HepG2 (cell line): Measurements from ENCODE around the gene PCOLCE2. TPM values are rescaled to one million over a fixed set of nuclear protein-coding genes. Genes with fewer than 3 reads are reported as not detected.
A peak's percentile ranks its signal among the peaks of the same experiment; 100 is the strongest.

Experiments used
- FIP1L1 ChIP-seq: fragments of 200-400 bp; formaldehyde crosslinking; IDR thresholded peaks from 2 replicates; pipeline ENCODE4 v1.6.1; 2018; ENCODE audit warnings: low read depth, mild to moderate bottlenecking, low read length, moderate library complexity, borderline replicate concordance; ENCODE audit not compliant: insufficient read depth
- FOXA1 ChIP-seq, 2 experiments: fragments of 450-650 bp in 1 of 2; sonication (generic) in 1 of 2; formaldehyde crosslinking in 1 of 2; IDR thresholded peaks; 2 replicates each; pipeline versions ENCODE4 v1.4.0 to v1.6.1; 2016 to 2020; ENCODE audit warnings: missing genetic modification reagents in 1 of 2
- HOXA7 ChIP-seq: sonication (generic); formaldehyde crosslinking; IDR thresholded peaks from 2 replicates; pipeline ENCODE4 v1.8.1; 2022; ENCODE audit warnings: mild to moderate bottlenecking, missing genetic modification reagents, moderate library complexity
- NCOA5 ChIP-seq: sonication (generic); formaldehyde crosslinking; IDR thresholded peaks from 2 replicates; pipeline ENCODE4 v1.4.0; 2020; ENCODE audit warnings: missing genetic modification reagents
- NRL ChIP-seq: sonication (generic); formaldehyde crosslinking; IDR thresholded peaks from 2 replicates; pipeline ENCODE4 v1.5.0; 2020; ENCODE audit warnings: missing genetic modification reagents, mild to moderate bottlenecking, moderate library complexity, borderline replicate concordance
- PHF21A ChIP-seq: sonication (generic); formaldehyde crosslinking; IDR thresholded peaks from 2 replicates; pipeline ENCODE4 v1.5.0; 2020; ENCODE audit warnings: mild to moderate bottlenecking, missing genetic modification reagents
- RAD51 ChIP-seq: fragments of 450-650 bp; IDR thresholded peaks from 2 replicates; pipeline ENCODE4 v1.6.1; 2016; ENCODE audit warnings: borderline replicate concordance
- SRF ChIP-seq: IDR thresholded peaks from 2 replicates; pipeline ENCODE4 v1.6.1; 2011; ENCODE audit warnings: mild to moderate bottlenecking, low read depth, low read length, moderate library complexity
- STAG1 ChIP-seq: sonication (generic); formaldehyde crosslinking; IDR thresholded peaks from 2 replicates; pipeline ENCODE4 v1.4.0; 2020; ENCODE audit warnings: missing genetic modification reagents
- TSC22D2 ChIP-seq: sonication (generic); formaldehyde crosslinking; IDR thresholded peaks from 2 replicates; pipeline ENCODE4 v1.5.1; 2020; ENCODE audit warnings: missing genetic modification reagents, mild to moderate bottlenecking, borderline replicate concordance
- ZBTB1 ChIP-seq: sonication (generic); formaldehyde crosslinking; IDR thresholded peaks from 2 replicates; pipeline ENCODE4 v1.4.0; 2020; ENCODE audit warnings: missing genetic modification reagents, borderline replicate concordance
- ZNF143 ChIP-seq: sonication (generic); formaldehyde crosslinking; IDR thresholded peaks from 2 replicates; pipeline ENCODE4 v1.4.0; 2020; ENCODE audit warnings: missing genetic modification reagents
- ZNF253 ChIP-seq: sonication (generic); formaldehyde crosslinking; IDR thresholded peaks from 2 replicates; pipeline ENCODE4 v1.8.0; 2022; ENCODE audit warnings: mild to moderate bottlenecking, missing genetic modification reagents, borderline replicate concordance
- ZNF546 ChIP-seq: sonication (generic); formaldehyde crosslinking; conservative IDR thresholded peaks from 2 replicates; pipeline ENCODE4 v1.8.1; 2023; ENCODE audit warnings: mild to moderate bottlenecking, missing genetic modification reagents
- ZNF607 ChIP-seq: sonication (generic); formaldehyde crosslinking; IDR thresholded peaks from 2 replicates; pipeline ENCODE4 v1.5.1; 2020; ENCODE audit warnings: missing genetic modification reagents, mild to moderate bottlenecking, borderline replicate concordance
- ZNF746 ChIP-seq: sonication (generic); formaldehyde crosslinking; IDR thresholded peaks from 2 replicates; pipeline ENCODE4 v1.8.0; 2022; ENCODE audit warnings: mild to moderate bottlenecking, missing genetic modification reagents
- polyA plus RNA-seq, 8 experiments: library from polyadenylated mRNA; depleted of rRNA in 3 of 8; stranded (reverse) in 7 of 8; unstranded in 1 of 8; fragments of >200 nt; fragmentation: Illumina TruSeq in 4 of 8; extraction: Trizol in 4 of 8; gene quantifications; 2 replicates each; pipeline versions ENCODE4 v1.2.1 to v1.2.3, GENCODE V29; 2011 to 2016; ENCODE audit warnings: low read depth in 4 of 8, missing spikeins in 1 of 8, mixed read lengths in 1 of 8; ENCODE audit not compliant: insufficient read depth in 1 of 8
- total RNA-seq, 5 experiments: library from RNA; depleted of rRNA; stranded (reverse); fragments of >200 nt; fragmentation: Illumina TruSeq; extraction: Trizol; gene quantifications; 2 replicates each; pipeline ENCODE4 v1.2.3, GENCODE V29; 2016; ENCODE audit warnings: low read depth in 1 of 5
- TF ChIP-seq, protein P1 (sequence below): sonication (generic); formaldehyde crosslinking; IDR thresholded peaks from 2 replicates; pipeline ENCODE4 v1.4.0; 2020; ENCODE audit warnings: missing genetic modification reagents
- TF ChIP-seq, protein P2 (sequence below): sonication (generic); formaldehyde crosslinking; IDR thresholded peaks from 2 replicates; pipeline ENCODE4 v1.5.0; 2020; ENCODE audit warnings: mild to moderate bottlenecking, missing genetic modification reagents, borderline replicate concordance
- TF ChIP-seq, protein P3 (sequence below): sonication (generic); formaldehyde crosslinking; IDR thresholded peaks from 2 replicates; pipeline ENCODE4 v1.4.0; 2020; ENCODE audit warnings: missing genetic modification reagents
- TF ChIP-seq, protein P4 (sequence below): sonication (generic); formaldehyde crosslinking; IDR thresholded peaks from 2 replicates; pipeline ENCODE4 v1.4.0; 2020; ENCODE audit warnings: mild to moderate bottlenecking, missing genetic modification reagents
- TF ChIP-seq, protein P5 (sequence below): sonication (generic); formaldehyde crosslinking; IDR thresholded peaks from 2 replicates; pipeline ENCODE4 v1.4.0; 2020; ENCODE audit warnings: missing genetic modification reagents, borderline replicate concordance

The PCOLCE2 gene
- total and polyA plus RNA-seq, 2 of the 13 experiments (the other 11 are each of a cell fraction or from before 2014, with no cell fraction given) = 0.71 to 2.0 TPM

DNA sequence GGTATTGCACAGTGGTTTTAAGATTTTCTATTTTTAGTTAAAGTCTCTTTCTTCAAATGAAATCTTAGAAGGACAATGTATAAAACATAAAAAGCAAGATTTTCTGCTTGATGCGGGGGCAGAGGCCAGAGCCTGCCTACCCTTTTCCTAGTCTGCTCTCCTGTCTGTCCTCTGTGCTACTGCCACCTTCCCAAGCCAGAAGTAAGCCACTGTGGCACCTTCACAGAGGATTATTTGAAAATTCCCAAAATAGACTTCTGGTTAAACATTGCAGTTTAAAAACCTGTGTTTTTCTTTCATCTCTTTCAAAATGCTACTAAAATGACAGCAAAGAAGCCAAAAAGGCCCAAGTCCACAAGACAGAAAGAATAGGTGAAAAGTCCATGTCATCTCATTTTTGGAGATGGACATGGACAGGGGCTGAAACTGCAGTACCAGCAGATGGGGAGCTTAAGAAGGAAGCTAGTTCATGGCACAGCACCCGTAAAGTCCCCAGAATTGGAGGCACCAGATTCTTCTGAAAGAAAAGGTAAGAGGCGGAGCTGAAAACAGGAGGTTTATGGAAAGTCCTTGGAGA, 37.6 kb upstream of the PCOLCE2 start (continued):
- TF ChIP-seq, protein P1, sequence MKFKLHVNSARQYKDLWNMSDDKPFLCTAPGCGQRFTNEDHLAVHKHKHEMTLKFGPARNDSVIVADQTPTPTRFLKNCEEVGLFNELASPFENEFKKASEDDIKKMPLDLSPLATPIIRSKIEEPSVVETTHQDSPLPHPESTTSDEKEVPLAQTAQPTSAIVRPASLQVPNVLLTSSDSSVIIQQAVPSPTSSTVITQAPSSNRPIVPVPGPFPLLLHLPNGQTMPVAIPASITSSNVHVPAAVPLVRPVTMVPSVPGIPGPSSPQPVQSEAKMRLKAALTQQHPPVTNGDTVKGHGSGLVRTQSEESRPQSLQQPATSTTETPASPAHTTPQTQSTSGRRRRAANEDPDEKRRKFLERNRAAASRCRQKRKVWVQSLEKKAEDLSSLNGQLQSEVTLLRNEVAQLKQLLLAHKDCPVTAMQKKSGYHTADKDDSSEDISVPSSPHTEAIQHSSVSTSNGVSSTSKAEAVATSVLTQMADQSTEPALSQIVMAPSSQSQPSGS (CRISPR knock-in tag) = no peak
- TF ChIP-seq, protein P2, sequence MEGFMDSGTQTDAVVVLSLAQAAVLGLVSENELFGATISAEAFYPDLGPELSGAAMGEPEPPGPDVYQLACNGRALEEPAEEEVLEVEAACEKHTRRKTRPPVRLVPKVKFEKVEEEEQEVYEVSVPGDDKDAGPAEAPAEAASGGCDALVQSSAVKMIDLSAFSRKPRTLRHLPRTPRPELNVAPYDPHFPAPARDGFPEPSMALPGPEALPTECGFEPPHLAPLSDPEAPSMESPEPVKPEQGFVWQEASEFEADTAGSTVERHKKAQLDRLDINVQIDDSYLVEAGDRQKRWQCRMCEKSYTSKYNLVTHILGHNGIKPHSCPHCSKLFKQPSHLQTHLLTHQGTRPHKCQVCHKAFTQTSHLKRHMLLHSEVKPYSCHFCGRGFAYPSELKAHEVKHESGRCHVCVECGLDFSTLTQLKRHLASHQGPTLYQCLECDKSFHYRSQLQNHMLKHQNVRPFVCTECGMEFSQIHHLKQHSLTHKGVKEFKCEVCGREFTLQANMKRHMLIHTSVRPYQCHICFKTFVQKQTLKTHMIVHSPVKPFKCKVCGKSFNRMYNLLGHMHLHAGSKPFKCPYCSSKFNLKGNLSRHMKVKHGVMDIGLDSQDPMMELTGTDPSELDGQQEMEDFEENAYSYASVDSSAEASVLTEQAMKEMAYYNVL (CRISPR knock-in tag) = 0 out of 2 replicates have a peak, but pooled peaks have one; percentile 24
- TF ChIP-seq NRL (CRISPR knock-in tag) (no peak), ZNF546 (CRISPR knock-in tag) (no peak), PHF21A (no peak), ZNF607 (CRISPR knock-in tag) (no peak), ZNF143 (no peak), FOXA1 (IDR thresholded peaks at IDR 0.05) (no peak), FOXA1 (CRISPR knock-in tag; IDR thresholded peaks at IDR 0.05) (no peak), NCOA5 (CRISPR knock-in tag) (no peak), ZBTB1 (CRISPR knock-in tag) (no peak), TSC22D2 (CRISPR knock-in tag) (no peak), ZNF253 (CRISPR knock-in tag) (no peak), SRF (no peak), RAD51 (no peak), HOXA7 (no peak), ZNF746 (CRISPR knock-in tag) (no peak), FIP1L1 (no peak), STAG1 (CRISPR knock-in tag) (0 out of 2 replicates have a peak, but pooled peaks have one; percentile 6)
- TF ChIP-seq, protein P3, sequence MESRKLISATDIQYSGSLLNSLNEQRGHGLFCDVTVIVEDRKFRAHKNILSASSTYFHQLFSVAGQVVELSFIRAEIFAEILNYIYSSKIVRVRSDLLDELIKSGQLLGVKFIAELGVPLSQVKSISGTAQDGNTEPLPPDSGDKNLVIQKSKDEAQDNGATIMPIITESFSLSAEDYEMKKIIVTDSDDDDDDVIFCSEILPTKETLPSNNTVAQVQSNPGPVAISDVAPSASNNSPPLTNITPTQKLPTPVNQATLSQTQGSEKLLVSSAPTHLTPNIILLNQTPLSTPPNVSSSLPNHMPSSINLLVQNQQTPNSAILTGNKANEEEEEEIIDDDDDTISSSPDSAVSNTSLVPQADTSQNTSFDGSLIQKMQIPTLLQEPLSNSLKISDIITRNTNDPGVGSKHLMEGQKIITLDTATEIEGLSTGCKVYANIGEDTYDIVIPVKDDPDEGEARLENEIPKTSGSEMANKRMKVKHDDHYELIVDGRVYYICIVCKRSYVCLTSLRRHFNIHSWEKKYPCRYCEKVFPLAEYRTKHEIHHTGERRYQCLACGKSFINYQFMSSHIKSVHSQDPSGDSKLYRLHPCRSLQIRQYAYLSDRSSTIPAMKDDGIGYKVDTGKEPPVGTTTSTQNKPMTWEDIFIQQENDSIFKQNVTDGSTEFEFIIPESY (CRISPR knock-in tag) = no peak
- TF ChIP-seq, protein P4, sequence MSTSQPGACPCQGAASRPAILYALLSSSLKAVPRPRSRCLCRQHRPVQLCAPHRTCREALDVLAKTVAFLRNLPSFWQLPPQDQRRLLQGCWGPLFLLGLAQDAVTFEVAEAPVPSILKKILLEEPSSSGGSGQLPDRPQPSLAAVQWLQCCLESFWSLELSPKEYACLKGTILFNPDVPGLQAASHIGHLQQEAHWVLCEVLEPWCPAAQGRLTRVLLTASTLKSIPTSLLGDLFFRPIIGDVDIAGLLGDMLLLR (CRISPR knock-in tag) = no peak
- TF ChIP-seq, protein P5, sequence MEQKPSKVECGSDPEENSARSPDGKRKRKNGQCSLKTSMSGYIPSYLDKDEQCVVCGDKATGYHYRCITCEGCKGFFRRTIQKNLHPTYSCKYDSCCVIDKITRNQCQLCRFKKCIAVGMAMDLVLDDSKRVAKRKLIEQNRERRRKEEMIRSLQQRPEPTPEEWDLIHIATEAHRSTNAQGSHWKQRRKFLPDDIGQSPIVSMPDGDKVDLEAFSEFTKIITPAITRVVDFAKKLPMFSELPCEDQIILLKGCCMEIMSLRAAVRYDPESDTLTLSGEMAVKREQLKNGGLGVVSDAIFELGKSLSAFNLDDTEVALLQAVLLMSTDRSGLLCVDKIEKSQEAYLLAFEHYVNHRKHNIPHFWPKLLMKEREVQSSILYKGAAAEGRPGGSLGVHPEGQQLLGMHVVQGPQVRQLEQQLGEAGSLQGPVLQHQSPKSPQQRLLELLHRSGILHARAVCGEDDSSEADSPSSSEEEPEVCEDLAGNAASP (CRISPR knock-in tag) = no peak
